GM19395 (cell line): ENCODE data around the gene OR2T29.
A peak's percentile ranks its signal among the peaks of the same experiment; 100 is the strongest.
"Not testable (repeated sequence)": the region's sequence is repeated elsewhere in the genome, so short reads cannot be mapped to it uniquely, and the experiment has no call there.

Source experiments
- ATAC-seq: cut with Tn5 transposase; IDR thresholded peaks from one replicate; pipeline ENCODE4 v1.9.1; 2021; ENCODE audit warnings: mild to moderate bottlenecking, moderate library complexity; ENCODE audit not compliant: unreplicated experiment

The OR2T29 gene

DNA sequence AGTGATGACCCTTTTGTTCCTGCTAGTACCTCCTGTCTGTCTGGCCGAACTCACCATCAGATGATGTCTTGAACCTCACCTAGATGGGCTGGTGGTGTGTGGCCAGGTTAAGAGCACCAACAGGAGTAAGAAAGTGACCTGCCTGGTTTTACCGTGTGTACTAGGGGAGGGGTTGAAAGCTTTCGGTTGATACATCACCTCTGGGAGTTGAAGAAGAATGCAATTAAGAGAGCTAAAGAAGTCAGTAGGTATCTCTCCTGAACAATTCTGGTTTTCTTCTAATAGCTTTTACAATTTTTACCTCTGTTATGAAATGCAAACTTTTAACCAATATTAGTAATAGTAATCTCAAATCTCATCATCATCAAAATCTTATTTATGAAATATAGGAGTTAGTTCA is at the start of gene OR2T29:
Gene OR2T29, minus strand, starts transcription at position 101 of the 400 bp plus-strand sequence. CDS start 3,281 bp downstream, outside the sequence.
- ATAC-seq: not testable (repeated sequence)

- no peak for ATAC-seq
These were observed 49.4 kb upstream of the OR2T29 start for GRCh38 chr1:248611883-248612414.

- ATAC-seq: no peak
These were observed 47.7 kb upstream of the OR2T29 start for GRCh38 chr1:248610301-248610700.

GRCh38 chr1:248599396-248599795 is 36.8 kb upstream of the OR2T29 start:
- ATAC-seq: no peak

GRCh38 chr1:248597589-248597988 is 35.0 kb upstream of the OR2T29 start, which contains the start of gene OR2T10:
TSS of gene OR2T10 (minus strand) at chr1:248597700. CDS start at chr1:248593768, 3,932 bp downstream.
- no peak for ATAC-seq

- ATAC-seq: no peak
These were observed 34.0 kb upstream of the OR2T29 start for GRCh38 chr1:248596615-248597014.

- no peak for ATAC-seq
These were observed 30.7 kb upstream of the OR2T29 start for GRCh38 chr1:248593226-248593625.

- no peak for ATAC-seq
These were observed 30.1 kb upstream of the OR2T29 start for GRCh38 chr1:248592655-248593054.

DNA sequence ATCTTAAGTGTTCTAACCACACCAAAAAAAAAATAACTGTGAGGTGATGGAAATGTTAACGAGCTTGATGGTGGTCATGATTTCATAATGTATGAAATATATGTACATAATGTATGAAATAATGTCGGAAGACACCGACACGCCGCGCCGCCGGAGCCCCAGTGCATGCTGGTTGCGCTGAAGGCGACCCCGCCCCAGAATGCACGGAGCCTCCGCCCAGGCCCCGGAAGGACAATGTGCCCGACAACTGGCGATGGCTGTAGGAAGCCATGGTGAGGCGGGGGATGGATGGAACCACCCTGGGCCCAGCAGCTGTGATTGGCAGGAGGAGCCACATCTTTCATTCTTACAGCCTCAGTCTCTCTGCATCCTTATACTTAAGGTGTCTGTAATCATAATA is 27.5 kb upstream of the OR2T29 start:
- no peak for ATAC-seq

DNA sequence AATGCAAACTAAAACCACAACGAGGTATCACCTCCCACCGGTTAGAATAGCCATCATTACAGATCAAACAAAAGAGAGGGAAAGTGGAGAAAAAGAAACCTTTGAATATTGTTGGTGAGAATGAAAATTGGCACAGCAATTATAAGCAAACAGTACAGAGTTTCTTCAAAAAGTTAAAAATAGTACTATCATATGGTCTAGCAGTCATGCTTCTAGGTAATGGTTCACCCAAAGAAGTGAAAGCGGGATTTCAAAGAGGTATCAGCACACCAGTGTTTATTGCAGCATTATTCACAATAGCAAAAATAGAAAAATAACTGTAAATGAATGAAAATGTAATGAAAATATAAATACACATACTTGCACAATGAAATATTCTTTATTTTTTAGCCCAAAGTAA is 26.8 kb upstream of the OR2T29 start:
- ATAC-seq: no peak

- ATAC-seq: no peak
These were observed 22.7 kb upstream of the OR2T29 start for GRCh38 chr1:248585266-248585665.

DNA sequence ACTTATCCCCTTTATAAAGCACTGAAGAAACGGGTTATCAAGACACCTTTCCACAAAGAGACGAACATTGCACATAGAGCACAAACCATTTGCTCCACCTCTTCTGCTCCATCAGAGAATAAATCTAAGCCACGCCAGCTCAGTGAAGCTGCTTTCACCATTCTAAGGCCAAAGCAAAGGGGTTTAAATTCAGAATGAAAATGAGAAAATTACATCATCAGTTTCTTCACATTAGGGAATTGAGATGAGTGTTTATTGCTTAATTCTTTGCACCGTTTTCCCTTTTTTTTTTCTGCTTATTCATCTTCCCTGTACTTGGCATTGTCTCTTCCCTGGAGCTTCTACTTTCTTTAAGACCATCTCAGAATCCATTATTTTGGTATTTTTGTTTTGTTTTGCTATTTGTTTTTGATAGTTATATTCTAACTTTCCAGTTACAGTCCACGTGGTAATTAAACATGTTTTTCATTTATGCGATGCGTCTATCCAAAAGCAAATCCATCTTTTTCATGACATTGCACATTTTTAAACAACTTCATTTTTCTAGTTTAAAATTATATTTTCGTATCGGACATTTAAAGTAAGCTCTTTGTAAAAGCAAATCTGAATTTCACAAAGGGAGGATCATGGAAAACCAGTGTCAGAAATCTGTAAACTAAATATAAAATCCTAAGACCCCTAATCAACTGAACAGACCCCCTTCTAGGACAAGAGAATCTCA is 13.8 kb upstream of the OR2T29 start:
- ATAC-seq: no peak

GRCh38 chr1:248574657-248575056 is 12.1 kb upstream of the OR2T29 start, which contains the start of gene OR2T34:
TSS of gene OR2T34 (minus strand) at chr1:248574757. CDS start at chr1:248574757, 0 bp downstream.
- not testable (repeated sequence) for ATAC-seq

DNA sequence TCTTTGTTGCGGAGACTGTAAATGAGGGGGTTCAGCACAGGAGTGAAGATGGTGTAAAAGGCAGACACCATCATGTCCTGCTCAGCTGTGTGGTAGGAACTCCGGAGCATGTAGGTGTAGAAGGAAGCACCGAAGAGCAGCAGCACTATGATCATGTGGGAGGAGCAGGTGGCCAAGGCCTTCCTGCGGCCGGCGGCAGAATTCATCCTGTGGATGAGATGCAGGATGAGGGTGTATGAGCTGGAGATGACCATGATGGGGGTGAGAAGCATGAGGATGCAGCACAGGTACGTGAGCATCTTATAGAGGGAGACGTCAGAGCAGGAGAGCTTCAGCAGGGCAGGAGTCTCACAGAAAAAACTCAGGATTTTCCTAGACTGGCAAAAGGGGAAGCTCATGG is 11.3 kb upstream of the OR2T29 start:
- ATAC-seq: not testable (repeated sequence)

DNA sequence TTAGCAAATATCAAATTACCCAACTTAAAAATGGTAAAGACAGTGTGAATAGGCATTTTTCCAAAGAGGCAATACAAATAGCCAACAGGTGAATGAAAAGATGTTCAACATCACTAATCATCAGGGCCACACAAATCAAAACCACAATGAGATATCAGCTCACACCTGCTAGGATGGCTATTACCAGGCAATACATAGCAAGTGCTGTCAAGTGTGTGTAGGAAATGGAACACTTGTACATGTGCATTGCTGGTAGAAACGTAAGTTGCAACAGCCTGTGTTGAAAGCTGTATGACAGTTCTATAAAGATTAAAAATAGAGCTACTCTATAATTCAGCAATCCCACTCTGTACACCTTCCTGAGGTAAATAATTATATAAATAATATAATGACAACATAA is 9.5 kb upstream of the OR2T29 start:
- peak; percentile 96 for ATAC-seq

GRCh38 chr1:248570811-248571210 is 8.2 kb upstream of the OR2T29 start:
- not testable (repeated sequence) for ATAC-seq

DNA sequence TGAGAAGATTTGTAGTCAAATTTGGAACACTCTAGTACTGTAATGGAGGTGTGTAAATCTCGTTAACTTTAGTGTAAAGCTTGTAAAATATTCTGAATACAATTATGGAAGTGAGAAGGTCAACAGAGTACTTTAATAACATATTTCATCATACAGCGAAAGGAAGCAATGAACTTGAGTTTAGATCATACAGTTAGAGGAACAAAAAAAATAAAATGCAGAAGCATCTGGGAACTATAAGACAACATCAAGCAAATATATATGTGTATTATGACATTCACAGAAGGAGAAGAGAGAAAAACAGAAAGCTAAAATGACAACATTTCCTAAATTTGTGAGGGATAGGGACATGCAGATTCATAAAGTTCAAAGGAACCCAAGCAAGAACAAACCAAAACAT is 6.5 kb upstream of the OR2T29 start:
- ATAC-seq: not testable (repeated sequence)

- ATAC-seq: peak; percentile 93
These were observed 3.2 kb upstream of the OR2T29 start for GRCh38 chr1:248565530-248566373.

- ATAC-seq: not testable (repeated sequence)
These were observed 11.5 kb downstream of the OR2T29 start for GRCh38 chr1:248551027-248551426.

GRCh38 chr1:248547383-248547782 is 15.2 kb downstream of the OR2T29 start:
- not testable (repeated sequence) for ATAC-seq

DNA sequence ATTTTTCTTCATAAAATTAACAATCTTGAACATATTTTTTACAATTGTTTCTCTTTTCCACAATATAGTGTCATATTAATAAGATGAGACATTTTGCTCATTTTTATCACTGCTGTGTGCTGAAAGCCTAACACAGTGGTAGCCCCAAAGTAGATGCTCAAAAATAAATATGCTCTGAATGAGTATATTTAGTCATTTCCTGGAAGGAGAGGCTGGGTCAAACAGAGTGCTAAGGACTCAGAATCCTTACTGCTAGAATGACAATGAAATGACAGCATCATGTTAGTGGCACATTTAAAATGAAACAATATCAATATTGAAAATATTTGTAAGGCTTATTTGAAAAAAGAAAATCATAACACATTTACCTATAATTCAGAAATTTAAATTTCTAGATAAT is 25.1 kb downstream of the OR2T29 start:
- peak; percentile 67 for ATAC-seq
